CD14-positive monocyte (primary cell): Measurements from ENCODE around the gene ZNF608. TPM values are rescaled to one million over a fixed set of nuclear protein-coding genes. Genes with fewer than 3 reads are reported as not detected.
A peak's percentile ranks its signal among the peaks of the same experiment; 100 is the strongest.

Experiments used
- DNase-seq, 3 donors: peaks; one replicate each; pipeline ENCODE4 v3.0.0-alpha.2; 2011 to 2022
- H2AFZ ChIP-seq: 2 replicates; pipeline ENCODE4 v1.6.0; 2012; ENCODE audit warnings: mild to moderate bottlenecking, low read depth, low read length, inconsistent platforms; ENCODE audit not compliant: insufficient read depth, poor library complexity, severe bottlenecking
- H3K27ac ChIP-seq, 2 donors: 1 replicate in 1 of 2; 2 replicates in 1 of 2; pipeline ENCODE4 v1.5.1; 2012 to 2013; ENCODE audit warnings: low read length in 2 of 2, control low read depth in 1 of 2, inconsistent platforms in 1 of 2, low read depth in 1 of 2, mild to moderate bottlenecking in 1 of 2
- H3K27me3 ChIP-seq, 2 donors: one replicate each; pipeline versions ENCODE4 v1.6.0 to v1.6.1; 2011 to 2013; ENCODE audit warnings: low read length in 2 of 2; ENCODE audit not compliant: control insufficient read depth in 2 of 2, insufficient read depth in 2 of 2
- H3K36me3 ChIP-seq, 2 donors: replicated peaks in 1 of 2; 1 replicate in 1 of 2; 2 replicates in 1 of 2; pipeline versions ENCODE4 v1.5.1 to v1.6.1; 2012 to 2013; ENCODE audit warnings: low read length in 2 of 2, control low read depth in 1 of 2, inconsistent platforms in 1 of 2, mild to moderate bottlenecking in 1 of 2; ENCODE audit not compliant: insufficient read depth in 2 of 2, control insufficient read depth in 1 of 2
- H3K4me1 ChIP-seq, 2 donors: 1 replicate in 1 of 2; 2 replicates in 1 of 2; pipeline versions ENCODE4 v1.5.1 to v1.6.1; 2012 to 2013; ENCODE audit warnings: low read length in 2 of 2, control low read depth in 1 of 2, inconsistent platforms in 1 of 2, mild to moderate bottlenecking in 1 of 2, moderate library complexity in 1 of 2; ENCODE audit not compliant: insufficient read depth in 2 of 2, control insufficient read depth in 1 of 2
- H3K4me2 ChIP-seq: replicated peaks from 2 replicates; pipeline ENCODE3; 2012; ENCODE audit warnings: low read length, moderate library complexity, mild to moderate bottlenecking; ENCODE audit not compliant: poor library complexity, severe bottlenecking; ENCODE audit errors: extremely low read depth
- H3K4me3 ChIP-seq, 3 experiments: fragments of 200-600 bp in 1 of 3; sonication (generic) in 1 of 3; replicated peaks in 1 of 3; 1 replicate in 2 of 3; 2 replicates in 1 of 3; pipeline ENCODE4 v1.5.1; 2011 to 2013; ENCODE audit warnings: low read length in 3 of 3, mild to moderate bottlenecking in 3 of 3, control low read depth in 2 of 3, low read depth in 2 of 3, inconsistent platforms in 1 of 3, moderate library complexity in 1 of 3
- H3K79me2 ChIP-seq: 2 replicates; pipeline ENCODE4 v1.6.0; 2012; ENCODE audit warnings: mild to moderate bottlenecking, control low read depth, inconsistent platforms, low read length, moderate library complexity; ENCODE audit not compliant: insufficient read depth
- H3K9ac ChIP-seq: 2 replicates; pipeline ENCODE4 v1.6.0; 2017; ENCODE audit warnings: low read length, mild to moderate bottlenecking; ENCODE audit not compliant: insufficient read depth, poor library complexity, severe bottlenecking
- H3K9me3 ChIP-seq, 2 donors: replicated peaks in 1 of 2; 1 replicate in 1 of 2; 2 replicates in 1 of 2; pipeline versions ENCODE4 v1.5.1 to v1.6.1; 2012 to 2013; ENCODE audit warnings: low read length in 2 of 2, control low read depth in 1 of 2; ENCODE audit not compliant: control insufficient read depth in 1 of 2, insufficient read depth in 1 of 2
- H4K20me1 ChIP-seq: 2 replicates; pipeline ENCODE4 v1.6.0; 2012; ENCODE audit warnings: mild to moderate bottlenecking, low read length, control low read depth, moderate library complexity; ENCODE audit not compliant: insufficient read depth
- H3K27ac Mint-ChIP-seq, 7 donors: one replicate each; pipeline ENCODE4 v1.8.0; 2020; ENCODE audit warnings: mild to moderate bottlenecking in 7 of 7, mixed read lengths in 7 of 7, moderate library complexity in 6 of 7, inconsistent platforms in 2 of 7
- H3K27me3 Mint-ChIP-seq, 3 donors: one replicate each; pipeline ENCODE4 v1.8.0; 2021 to 2022; ENCODE audit warnings: low read depth in 3 of 3, mild to moderate bottlenecking in 3 of 3, mixed read lengths in 3 of 3, moderate library complexity in 3 of 3, inconsistent platforms in 1 of 3
- H3K36me3 Mint-ChIP-seq, 2 donors: one replicate each; pipeline ENCODE4 v1.8.0; 2020; ENCODE audit warnings: mixed read lengths in 2 of 2, inconsistent platforms in 1 of 2, mild to moderate bottlenecking in 1 of 2
- H3K4me1 Mint-ChIP-seq: one replicate; pipeline ENCODE4 v1.8.0; 2020; ENCODE audit warnings: mild to moderate bottlenecking, mixed read lengths
- H3K4me3 Mint-ChIP-seq, 2 donors: one replicate each; pipeline ENCODE4 v1.8.0; 2020; ENCODE audit warnings: mild to moderate bottlenecking in 2 of 2, mixed read lengths in 2 of 2, moderate library complexity in 1 of 2
- H3K9me3 Mint-ChIP-seq, 7 donors: one replicate each; pipeline ENCODE4 v1.8.0; 2020 to 2022; ENCODE audit warnings: mixed read lengths in 7 of 7, mild to moderate bottlenecking in 6 of 7, moderate library complexity in 6 of 7, inconsistent platforms in 2 of 7
- CTCF ChIP-seq: fragments of 200-600 bp; IDR thresholded peaks from one replicate; pipeline ENCODE4 v1.8.0; 2022; ENCODE audit warnings: antibody characterized with exemption, mild to moderate bottlenecking
- WGBS: methylation state at CpG from one replicate; pipeline ENCODE4 v1.1.5; 2013; ENCODE audit warnings: missing lambda C conversion rate; ENCODE audit not compliant: insufficient coverage; 5-methylcytosine and 5-hydroxymethylcytosine counted together
- intact Hi-C, 2 donors: fragments of 100-400 bp; cut with micrococcal nuclease; formaldehyde crosslinking; loops; one replicate each; pipeline versions ENCODE4 v1.15.0 to v1.15.1; 2023
- polyA plus RNA-seq, 3 donors: library from polyadenylated mRNA; depleted of rRNA in 1 of 3; unstranded in 2 of 3; stranded (reverse) in 1 of 3; fragments of 300-500 nt in 2 of 3; fragments of >200 nt in 1 of 3; fragmentation: Illumina TruSeq in 2 of 3; gene quantifications; 1 replicate in 2 of 3; 2 replicates in 1 of 3; pipeline ENCODE4 v1.2.3, GENCODE V29; 2012 to 2021

ZNF608 gene
- polyA plus RNA-seq, 3 donors, result 0.05 TPM; not detected in 2

- intact Hi-C loops, result loop anchor here in 1 of 2 donors (10.0 kb wide), 1 partner anchor 102 kb away; no protein-coding TSS in a partner anchor
Observed at GRCh38 chr5:124746916-124747790, 714 bp upstream of the ZNF608 start.

More at GRCh38 chr5:124746916-124747790, 714 bp upstream of the ZNF608 start:
- Histone ChIP-seq H2AFZ (peak overlapping the region; percentile 60), H3K9ac (no peak overlapping the region), H3K27ac (no peak overlapping the region), H3K4me3 (peak overlapping the region; percentile 32 to 78 (median 73)), H3K27me3 (peaks cover 21 to 28% of the 10 kb centered on the region in 2 donors), H4K20me1 (no peaks in the 10 kb centered on the region), H3K36me3 (no peaks in the 10 kb centered on the region), H3K9me3 (no peaks in the 10 kb centered on the region), H3K79me2 (no peaks in the 10 kb centered on the region), H3K4me2 (peak overlapping the region; percentile 90), H3K4me1 (peaks cover 47 to 51% of the 10 kb centered on the region in 2 donors)
- peak overlapping the region; percentile 82 to 96 for H3K4me3 Mint-ChIP-seq
- H3K36me3 Mint-ChIP-seq, result peaks cover 2 to 4% of the 10 kb centered on the region in 2 donors
- no CpG with 5 or more reads among the region's 32 CpGs for WGBS
- TF ChIP-seq CTCF, result no peak
- peaks cover 0 to 3% (median 0%) of the 10 kb centered on the region in 7 donors for H3K9me3 Mint-ChIP-seq
- H3K4me1 Mint-ChIP-seq, result peaks cover 43% of the 10 kb centered on the region
- peak in 2 of 3 donors; percentile 26 to 43 for DNase-seq
- H3K27me3 Mint-ChIP-seq, result peaks cover 5 to 13% (median 10%) of the 10 kb centered on the region in 3 donors
- peak overlapping the region in 1 of 7 donors; percentile 27 for H3K27ac Mint-ChIP-seq
